SK-N-SH treated with all-trans-retinoic acid at 6 μM for 48 hours (cell line): ENCODE data around the gene PLD3.

Experiments
- BACH2 ChIP-seq: fragments of 250-450 bp; sonication (Bioruptor Pico); IDR thresholded peaks from 2 replicates; pipeline ENCODE4 v1.9.0; 2021; ENCODE audit warnings: mild to moderate bottlenecking, borderline replicate concordance
- CREB5 ChIP-seq: fragments of 250-450 bp; sonication (Bioruptor Pico); IDR thresholded peaks from 2 replicates; pipeline ENCODE4 v1.5.1; 2020; ENCODE audit warnings: low read depth, mild to moderate bottlenecking, moderate library complexity
- CSDC2 ChIP-seq: fragments of 250-450 bp; sonication (Bioruptor Pico); IDR thresholded peaks from 2 replicates; pipeline ENCODE4 v1.5.0; 2020; ENCODE audit warnings: mild to moderate bottlenecking, moderate library complexity
- ESRRG ChIP-seq: fragments of 250-450 bp; sonication (Bioruptor Pico); IDR thresholded peaks from 2 replicates; pipeline ENCODE4 v1.6.1; 2021; ENCODE audit warnings: mild to moderate bottlenecking
- OSR1 ChIP-seq: fragments of 250-450 bp; sonication (Bioruptor Pico); IDR thresholded peaks from 2 replicates; pipeline ENCODE4 v1.8.0; 2022; ENCODE audit warnings: moderate library complexity, mild to moderate bottlenecking, inconsistent platforms
- PATZ1 ChIP-seq: fragments of 250-450 bp; sonication (Bioruptor Pico); IDR thresholded peaks from 2 replicates; pipeline ENCODE4 v1.8.0; 2020; ENCODE audit warnings: mild to moderate bottlenecking, moderate library complexity, borderline replicate concordance
- SNAI2 ChIP-seq: fragments of 250-450 bp; sonication (Bioruptor Pico); IDR thresholded peaks from 2 replicates; pipeline ENCODE4 v1.5.0; 2020; ENCODE audit warnings: mild to moderate bottlenecking, moderate library complexity
- TOX ChIP-seq: fragments of 250-450 bp; sonication (Bioruptor Pico); IDR thresholded peaks from 2 replicates; pipeline ENCODE4 v1.8.0; 2021; ENCODE audit warnings: mild to moderate bottlenecking, moderate library complexity, borderline replicate concordance
- ZC3H10 ChIP-seq: fragments of 250-450 bp; sonication (Bioruptor Pico); IDR thresholded peaks from 2 replicates; pipeline ENCODE4 v1.5.1; 2021; ENCODE audit warnings: mild to moderate bottlenecking, moderate library complexity
- ZFP3 ChIP-seq: fragments of 250-450 bp; sonication (Bioruptor Pico); IDR thresholded peaks from 2 replicates; pipeline ENCODE4 v1.5.0; 2020; ENCODE audit warnings: mild to moderate bottlenecking, moderate library complexity

DNA sequence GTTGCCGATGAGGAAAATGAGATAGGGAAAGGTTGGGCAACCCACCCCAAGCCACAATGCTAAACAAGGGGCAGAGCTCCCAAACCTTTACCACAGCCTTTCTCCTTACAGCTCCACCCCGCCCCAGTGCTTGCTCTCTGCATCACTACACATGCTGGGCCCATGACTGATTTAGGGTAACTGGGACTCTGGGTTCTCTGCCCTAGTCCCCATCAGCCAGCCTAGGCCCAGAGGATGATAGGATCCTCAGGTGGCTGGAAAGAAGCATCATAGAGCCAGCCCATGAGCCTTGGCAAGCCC lies 11.9 kb upstream of the PLD3 start:
- TF ChIP-seq CREB5 (CRISPR knock-in tag) (no peak), SNAI2 (no peak), PATZ1 (no peak), TOX (CRISPR knock-in tag) (no peak), BACH2 (CRISPR knock-in tag) (no peak), OSR1 (no peak), CSDC2 (no peak), ESRRG (no peak), ZC3H10 (CRISPR knock-in tag) (no peak), ZFP3 (CRISPR knock-in tag) (no peak)
